Measurements from ENCODE around the gene SPNS3. TPM values are rescaled to one million over a fixed set of nuclear protein-coding genes. Genes with fewer than 3 reads are reported as not detected.

Gene SPNS3
- total RNA-seq, 1 experiment from 2014 or later, result 2.1 TPM

DNA sequence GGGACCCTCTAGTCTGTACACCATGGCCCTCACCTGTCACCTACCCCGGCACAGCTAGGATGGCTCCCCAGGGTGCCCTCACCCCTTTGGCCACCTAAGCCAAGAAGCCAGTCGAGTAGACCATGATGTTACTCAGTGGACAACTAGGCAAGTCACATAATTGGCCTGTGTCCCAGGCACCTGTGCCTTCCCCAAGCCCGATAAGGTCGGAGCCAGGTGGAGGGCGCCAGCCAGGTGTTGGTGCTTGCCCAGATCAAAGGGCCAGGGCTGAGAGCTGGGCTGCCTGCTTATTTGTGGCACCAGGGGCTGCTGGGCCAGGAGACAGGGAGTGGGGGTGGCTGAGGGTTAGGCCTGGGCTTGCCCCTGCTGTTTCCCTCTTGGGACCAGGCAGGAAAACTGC, 81.8 kb downstream of the SPNS3 start:
- CTCF ChIA-PET, result no interaction called here
- Mint-ChIP-seq H3K27me3 (ENCODE audit: unreplicated experiment) (no peaks in the 10 kb centered on the region), H3K4me3 (ENCODE audit: low read depth, unreplicated experiment) (no peak overlapping the region), H3K9me3 (ENCODE audit: low read depth, unreplicated experiment) (no peaks in the 10 kb centered on the region), H3K36me3 (ENCODE audit: insufficient read depth, unreplicated experiment) (peaks cover 31% of the 10 kb centered on the region), H3K27ac (ENCODE audit: unreplicated experiment) (no peak overlapping the region), H3K4me1 (ENCODE audit: low read depth, unreplicated experiment) (peaks cover 52% of the 10 kb centered on the region)
- TF ChIP-seq, protein P1, sequence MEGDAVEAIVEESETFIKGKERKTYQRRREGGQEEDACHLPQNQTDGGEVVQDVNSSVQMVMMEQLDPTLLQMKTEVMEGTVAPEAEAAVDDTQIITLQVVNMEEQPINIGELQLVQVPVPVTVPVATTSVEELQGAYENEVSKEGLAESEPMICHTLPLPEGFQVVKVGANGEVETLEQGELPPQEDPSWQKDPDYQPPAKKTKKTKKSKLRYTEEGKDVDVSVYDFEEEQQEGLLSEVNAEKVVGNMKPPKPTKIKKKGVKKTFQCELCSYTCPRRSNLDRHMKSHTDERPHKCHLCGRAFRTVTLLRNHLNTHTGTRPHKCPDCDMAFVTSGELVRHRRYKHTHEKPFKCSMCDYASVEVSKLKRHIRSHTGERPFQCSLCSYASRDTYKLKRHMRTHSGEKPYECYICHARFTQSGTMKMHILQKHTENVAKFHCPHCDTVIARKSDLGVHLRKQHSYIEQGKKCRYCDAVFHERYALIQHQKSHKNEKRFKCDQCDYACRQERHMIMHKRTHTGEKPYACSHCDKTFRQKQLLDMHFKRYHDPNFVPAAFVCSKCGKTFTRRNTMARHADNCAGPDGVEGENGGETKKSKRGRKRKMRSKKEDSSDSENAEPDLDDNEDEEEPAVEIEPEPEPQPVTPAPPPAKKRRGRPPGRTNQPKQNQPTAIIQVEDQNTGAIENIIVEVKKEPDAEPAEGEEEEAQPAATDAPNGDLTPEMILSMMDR (IDR thresholded peaks at IDR 0.05; ENCODE audit: unreplicated experiment), result no peak
- BruUV-seq (replicated peaks), result no TSS peak
- DNase-seq, result no peak
- intact Hi-C loops (cut with micrococcal nuclease; ENCODE audit: unreplicated experiment), result no loop called here

DNA sequence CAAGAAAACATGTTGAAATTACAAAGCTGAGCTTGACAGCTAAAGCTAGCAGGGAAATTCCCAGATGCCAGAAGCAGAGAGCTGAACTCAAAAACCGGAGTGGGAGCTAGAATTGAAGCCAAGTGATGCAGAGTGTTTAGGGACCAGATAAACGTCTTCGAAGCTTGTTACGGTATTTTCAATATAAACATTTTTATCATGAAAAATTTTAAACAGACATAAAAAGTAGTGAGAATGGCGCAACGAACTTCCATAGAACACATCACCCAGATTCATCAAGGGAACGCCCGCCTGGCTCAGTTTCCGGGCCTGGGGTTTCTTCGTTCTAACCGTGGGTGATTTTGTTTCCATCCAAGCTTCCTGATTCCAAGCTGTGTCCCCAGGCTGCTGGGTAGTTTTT, 83.0 kb downstream of the SPNS3 start:
- peaks cover 61% of the 10 kb centered on the region for H3K4me1 Mint-ChIP-seq (ENCODE audit: low read depth, unreplicated experiment)
- H3K36me3 Mint-ChIP-seq (ENCODE audit: insufficient read depth, unreplicated experiment), result peaks cover 40% of the 10 kb centered on the region
- intact Hi-C loops (cut with micrococcal nuclease; ENCODE audit: unreplicated experiment), result no loop called here
- DNase-seq, result no peak
- CTCF ChIA-PET, result no interaction called here
- no TSS peak for BruUV-seq (replicated peaks)
- peak overlapping the region; percentile 21 for H3K27ac Mint-ChIP-seq (ENCODE audit: unreplicated experiment)
- H3K4me3 Mint-ChIP-seq (ENCODE audit: low read depth, unreplicated experiment), result no peak overlapping the region
- TF ChIP-seq, protein P1 (IDR thresholded peaks at IDR 0.05; ENCODE audit: unreplicated experiment), result no peak
- no peaks in the 10 kb centered on the region for H3K27me3 Mint-ChIP-seq (ENCODE audit: unreplicated experiment)
- no peaks in the 10 kb centered on the region for H3K9me3 Mint-ChIP-seq (ENCODE audit: low read depth, unreplicated experiment)

DNA sequence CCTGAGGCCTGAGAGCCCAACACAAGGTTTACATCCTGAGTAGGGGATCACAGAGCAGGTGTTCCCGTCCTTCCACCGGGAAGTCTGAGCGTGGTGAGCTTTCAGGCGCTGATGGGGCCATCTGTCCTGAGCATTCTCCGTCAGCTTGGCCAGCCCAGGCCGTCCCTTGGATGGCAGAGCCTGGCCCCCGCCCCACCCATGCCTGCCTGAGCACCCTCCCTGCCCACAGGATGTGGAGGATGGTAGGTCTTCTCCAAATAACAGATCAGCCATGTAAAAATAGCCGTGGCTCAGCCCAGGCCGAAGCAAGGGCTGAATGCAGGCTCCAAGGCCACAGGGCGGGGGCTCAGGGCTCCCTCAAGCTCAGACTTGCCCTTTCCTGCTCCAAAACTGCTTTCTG, 85.2 kb downstream of the SPNS3 start:
- CTCF ChIA-PET, result no interaction called here
- Mint-ChIP-seq H3K36me3 (ENCODE audit: insufficient read depth, unreplicated experiment) (peaks cover 38% of the 10 kb centered on the region), H3K27ac (ENCODE audit: unreplicated experiment) (no peak overlapping the region), H3K27me3 (ENCODE audit: unreplicated experiment) (no peaks in the 10 kb centered on the region), H3K4me1 (ENCODE audit: low read depth, unreplicated experiment) (peaks cover 53% of the 10 kb centered on the region), H3K4me3 (ENCODE audit: low read depth, unreplicated experiment) (no peak overlapping the region), H3K9me3 (ENCODE audit: low read depth, unreplicated experiment) (no peaks in the 10 kb centered on the region)
- TF ChIP-seq, protein P1 (IDR thresholded peaks at IDR 0.05; ENCODE audit: unreplicated experiment), result no peak
- intact Hi-C loops (cut with micrococcal nuclease; ENCODE audit: unreplicated experiment), result no loop called here
- DNase-seq, result no peak
- BruUV-seq (replicated peaks), result no TSS peak

DNA sequence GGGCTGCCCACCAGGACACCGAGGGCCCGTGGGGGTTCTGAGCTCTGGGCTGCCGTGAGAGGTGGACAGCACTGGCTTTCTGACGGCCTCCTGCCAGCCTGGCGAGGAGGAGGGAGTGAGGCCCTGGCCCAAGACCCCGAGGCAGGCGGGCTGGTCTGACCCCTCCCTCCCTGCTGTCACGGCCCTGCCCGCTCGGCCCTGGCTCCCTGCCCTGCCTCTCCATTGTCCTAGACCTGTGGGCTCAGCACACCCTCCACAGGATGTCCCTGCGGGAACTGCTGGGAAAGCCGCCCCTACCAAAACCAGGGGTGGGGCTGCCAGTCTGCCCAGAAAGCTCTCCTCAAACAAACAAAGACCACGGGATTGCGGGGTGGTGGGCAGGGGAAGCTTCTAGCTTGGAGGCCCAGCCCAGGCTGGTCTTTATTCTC, 85.6 kb downstream of the SPNS3 start:
- Mint-ChIP-seq H3K27ac (ENCODE audit: unreplicated experiment) (no peak overlapping the region), H3K4me3 (ENCODE audit: low read depth, unreplicated experiment) (no peak overlapping the region), H3K4me1 (ENCODE audit: low read depth, unreplicated experiment) (peaks cover 48% of the 10 kb centered on the region), H3K27me3 (ENCODE audit: unreplicated experiment) (no peaks in the 10 kb centered on the region), H3K36me3 (ENCODE audit: insufficient read depth, unreplicated experiment) (peaks cover 33% of the 10 kb centered on the region), H3K9me3 (ENCODE audit: low read depth, unreplicated experiment) (no peaks in the 10 kb centered on the region)
- intact Hi-C loops (cut with micrococcal nuclease; ENCODE audit: unreplicated experiment), result no loop called here
- DNase-seq, result no peak
- TF ChIP-seq, protein P1 (IDR thresholded peaks at IDR 0.05; ENCODE audit: unreplicated experiment), result no peak
- CTCF ChIA-PET, result interaction anchor here (1.4 kb wide), 1 partner anchor 21 kb away, joined by 3 read pairs; the partner anchor contains the start of gene SPNS2
- BruUV-seq (replicated peaks), result no TSS peak
